ENCODE data around the gene CCSER1. TPM values are rescaled to one million over a fixed set of nuclear protein-coding genes. Genes with fewer than 3 reads are reported as not detected.

CCSER1 gene
- total and polyA plus RNA-seq, 2 experiments from 2014 or later, result 2.9 to 3.4 TPM

DNA sequence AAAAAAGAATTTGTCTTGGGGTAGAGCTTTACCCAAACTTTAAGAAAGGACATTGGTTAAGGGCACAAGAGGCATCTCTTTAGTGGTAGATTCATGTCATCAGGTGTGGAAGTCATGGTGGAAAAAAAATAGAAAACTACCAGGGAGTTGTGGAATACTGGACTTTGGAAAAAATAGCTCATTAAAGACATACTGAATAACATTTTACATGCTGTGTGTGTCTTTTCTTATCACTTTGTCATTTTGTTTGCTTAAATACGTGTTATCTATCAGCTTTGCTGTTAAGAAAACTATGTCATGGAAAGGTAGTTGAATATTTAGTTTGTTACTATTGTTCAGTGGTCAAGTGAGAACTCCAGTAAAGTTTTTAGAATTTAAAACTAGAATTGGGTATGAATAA lies 147.0 kb downstream of the CCSER1 start (continued):
- TF ChIP-seq, protein P1, sequence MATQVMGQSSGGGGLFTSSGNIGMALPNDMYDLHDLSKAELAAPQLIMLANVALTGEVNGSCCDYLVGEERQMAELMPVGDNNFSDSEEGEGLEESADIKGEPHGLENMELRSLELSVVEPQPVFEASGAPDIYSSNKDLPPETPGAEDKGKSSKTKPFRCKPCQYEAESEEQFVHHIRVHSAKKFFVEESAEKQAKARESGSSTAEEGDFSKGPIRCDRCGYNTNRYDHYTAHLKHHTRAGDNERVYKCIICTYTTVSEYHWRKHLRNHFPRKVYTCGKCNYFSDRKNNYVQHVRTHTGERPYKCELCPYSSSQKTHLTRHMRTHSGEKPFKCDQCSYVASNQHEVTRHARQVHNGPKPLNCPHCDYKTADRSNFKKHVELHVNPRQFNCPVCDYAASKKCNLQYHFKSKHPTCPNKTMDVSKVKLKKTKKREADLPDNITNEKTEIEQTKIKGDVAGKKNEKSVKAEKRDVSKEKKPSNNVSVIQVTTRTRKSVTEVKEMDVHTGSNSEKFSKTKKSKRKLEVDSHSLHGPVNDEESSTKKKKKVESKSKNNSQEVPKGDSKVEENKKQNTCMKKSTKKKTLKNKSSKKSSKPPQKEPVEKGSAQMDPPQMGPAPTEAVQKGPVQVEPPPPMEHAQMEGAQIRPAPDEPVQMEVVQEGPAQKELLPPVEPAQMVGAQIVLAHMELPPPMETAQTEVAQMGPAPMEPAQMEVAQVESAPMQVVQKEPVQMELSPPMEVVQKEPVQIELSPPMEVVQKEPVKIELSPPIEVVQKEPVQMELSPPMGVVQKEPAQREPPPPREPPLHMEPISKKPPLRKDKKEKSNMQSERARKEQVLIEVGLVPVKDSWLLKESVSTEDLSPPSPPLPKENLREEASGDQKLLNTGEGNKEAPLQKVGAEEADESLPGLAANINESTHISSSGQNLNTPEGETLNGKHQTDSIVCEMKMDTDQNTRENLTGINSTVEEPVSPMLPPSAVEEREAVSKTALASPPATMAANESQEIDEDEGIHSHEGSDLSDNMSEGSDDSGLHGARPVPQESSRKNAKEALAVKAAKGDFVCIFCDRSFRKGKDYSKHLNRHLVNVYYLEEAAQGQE (IDR thresholded peaks at IDR 0.05; ENCODE audit: unreplicated experiment), result no peak
- TF ChIP-seq ZNF114 (CRISPR knock-in tag; IDR thresholded peaks at IDR 0.05) (no peak), ZNF331 (CRISPR knock-in tag; IDR thresholded peaks at IDR 0.05; ENCODE audit: low read depth) (no peak)

DNA sequence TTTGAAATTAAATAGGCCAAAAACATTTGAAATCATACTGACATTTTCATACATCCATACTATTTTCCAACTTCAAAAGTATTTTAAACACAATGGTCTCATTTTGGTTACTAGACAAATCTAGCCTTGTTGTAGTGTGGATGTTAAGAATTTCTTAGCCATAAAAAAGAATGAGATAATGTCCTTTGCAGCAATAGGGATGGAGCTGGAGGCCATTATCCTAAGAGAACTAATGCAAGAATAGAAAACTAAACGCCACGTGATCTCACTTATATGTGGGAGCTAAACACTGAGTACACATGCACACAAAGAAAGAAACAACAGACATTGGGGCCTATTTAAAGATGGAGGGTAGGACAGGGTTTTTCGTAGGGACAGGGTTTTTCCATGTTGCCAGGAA lies 153.8 kb downstream of the CCSER1 start:
- no peak overlapping the region for H3K4me3 Mint-ChIP-seq
- H3K27ac Mint-ChIP-seq, result peak overlapping the region; percentile 61; the same call in 1 of the 2 replicates
- Histone ChIP-seq H3K9me2 (ENCODE audit: insufficient read depth) (no peaks in the 10 kb centered on the region), H3K27me3 (ENCODE audit: insufficient read depth) (no peaks in the 10 kb centered on the region), H3K4me2 (no peak overlapping the region), H3K4me1 (ENCODE audit: insufficient read depth) (peaks cover 5% of the 10 kb centered on the region; the same call in 1 of the 2 replicates), H3K4me3 (no peak overlapping the region), H3K79me2 (replicated peaks; ENCODE audit: insufficient read depth) (no peaks in the 10 kb centered on the region), H3K36me3 (ENCODE audit: insufficient read depth) (no peaks in the 10 kb centered on the region), H3F3A (replicated peaks; ENCODE audit: low read depth) (no peaks in the 10 kb centered on the region), H4K20me1 (replicated peaks; ENCODE audit: insufficient read depth) (no peaks in the 10 kb centered on the region), H2AFZ (no peak overlapping the region), H3K27ac (ENCODE audit: low read depth) (no peak overlapping the region)
- TF ChIP-seq, protein P2, sequence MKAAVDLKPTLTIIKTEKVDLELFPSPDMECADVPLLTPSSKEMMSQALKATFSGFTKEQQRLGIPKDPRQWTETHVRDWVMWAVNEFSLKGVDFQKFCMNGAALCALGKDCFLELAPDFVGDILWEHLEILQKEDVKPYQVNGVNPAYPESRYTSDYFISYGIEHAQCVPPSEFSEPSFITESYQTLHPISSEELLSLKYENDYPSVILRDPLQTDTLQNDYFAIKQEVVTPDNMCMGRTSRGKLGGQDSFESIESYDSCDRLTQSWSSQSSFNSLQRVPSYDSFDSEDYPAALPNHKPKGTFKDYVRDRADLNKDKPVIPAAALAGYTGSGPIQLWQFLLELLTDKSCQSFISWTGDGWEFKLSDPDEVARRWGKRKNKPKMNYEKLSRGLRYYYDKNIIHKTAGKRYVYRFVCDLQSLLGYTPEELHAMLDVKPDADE (IDR thresholded peaks at IDR 0.05), result no peak
- no peak for TF ChIP-seq EZH2phosphoT487 (IDR thresholded peaks at IDR 0.05; ENCODE audit: unreplicated experiment)
- TF ChIP-seq, protein P3, sequence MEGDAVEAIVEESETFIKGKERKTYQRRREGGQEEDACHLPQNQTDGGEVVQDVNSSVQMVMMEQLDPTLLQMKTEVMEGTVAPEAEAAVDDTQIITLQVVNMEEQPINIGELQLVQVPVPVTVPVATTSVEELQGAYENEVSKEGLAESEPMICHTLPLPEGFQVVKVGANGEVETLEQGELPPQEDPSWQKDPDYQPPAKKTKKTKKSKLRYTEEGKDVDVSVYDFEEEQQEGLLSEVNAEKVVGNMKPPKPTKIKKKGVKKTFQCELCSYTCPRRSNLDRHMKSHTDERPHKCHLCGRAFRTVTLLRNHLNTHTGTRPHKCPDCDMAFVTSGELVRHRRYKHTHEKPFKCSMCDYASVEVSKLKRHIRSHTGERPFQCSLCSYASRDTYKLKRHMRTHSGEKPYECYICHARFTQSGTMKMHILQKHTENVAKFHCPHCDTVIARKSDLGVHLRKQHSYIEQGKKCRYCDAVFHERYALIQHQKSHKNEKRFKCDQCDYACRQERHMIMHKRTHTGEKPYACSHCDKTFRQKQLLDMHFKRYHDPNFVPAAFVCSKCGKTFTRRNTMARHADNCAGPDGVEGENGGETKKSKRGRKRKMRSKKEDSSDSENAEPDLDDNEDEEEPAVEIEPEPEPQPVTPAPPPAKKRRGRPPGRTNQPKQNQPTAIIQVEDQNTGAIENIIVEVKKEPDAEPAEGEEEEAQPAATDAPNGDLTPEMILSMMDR (conservative IDR thresholded peaks at IDR 0.05; ENCODE audit: low read depth in 2 of 2), result no peak
- TF ChIP-seq EZH2 (IDR thresholded peaks at IDR 0.05; ENCODE audit: low read depth, unreplicated experiment), result no peak
- no peak for TF ChIP-seq ZNF331 (CRISPR knock-in tag; IDR thresholded peaks at IDR 0.05; ENCODE audit: low read depth)
- no peak for TF ChIP-seq POLR2AphosphoS5 (IDR thresholded peaks at IDR 0.05; ENCODE audit: low read depth)
- no peak for TF ChIP-seq NANOG (IDR thresholded peaks at IDR 0.05; ENCODE audit: borderline replicate concordance)
- TF ChIP-seq CREB1 (CRISPR knock-in tag; IDR thresholded peaks at IDR 0.05; ENCODE audit: low read depth), result no peak
- H3K27me3 Mint-ChIP-seq (ENCODE audit: insufficient read depth, low read depth, poor library complexity), result peaks cover 2% of the 10 kb centered on the region
- H3K9me3 Mint-ChIP-seq, result no peaks in the 10 kb centered on the region
- no peak for ATAC-seq
- peaks cover 11% of the 10 kb centered on the region; the same call in 2 of the 3 replicates for H3K4me1 Mint-ChIP-seq
- H3K36me3 Mint-ChIP-seq (ENCODE audit: low read depth), result no peaks in the 10 kb centered on the region
- no peak for DNase-seq (ENCODE audit: low spot score)
